Retina (tissue), 1 donor: ENCODE measurements around the gene SLC44A3.
"Not testable (repeated sequence)": the region's sequence is repeated elsewhere in the genome, so short reads cannot be mapped to it uniquely, and the experiment has no call there.

Source experiments
- DNase-seq: peaks from one replicate; pipeline ENCODE4 v3.0.0-alpha.2; 2016

Gene SLC44A3

DNA sequence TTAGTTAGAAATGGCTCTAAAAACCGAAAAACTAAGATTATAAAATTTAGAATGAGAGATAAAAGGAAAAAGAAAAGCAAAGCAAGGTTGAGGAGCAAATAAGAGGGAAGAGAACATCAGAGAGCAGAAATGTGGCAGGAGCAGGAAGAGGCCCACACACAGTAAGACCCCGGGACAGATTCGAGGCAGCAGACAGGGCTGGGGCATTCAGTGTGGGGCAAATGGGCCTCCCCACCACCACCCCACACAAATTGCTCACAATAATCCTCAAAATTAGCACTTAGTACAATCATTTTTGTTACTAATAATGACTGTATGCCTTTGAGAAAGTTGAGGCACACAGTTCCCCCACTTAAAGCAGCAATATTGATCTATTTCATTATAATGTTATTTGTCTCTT, 17.1 kb upstream of the SLC44A3 start:
- DNase-seq = no peak

DNA sequence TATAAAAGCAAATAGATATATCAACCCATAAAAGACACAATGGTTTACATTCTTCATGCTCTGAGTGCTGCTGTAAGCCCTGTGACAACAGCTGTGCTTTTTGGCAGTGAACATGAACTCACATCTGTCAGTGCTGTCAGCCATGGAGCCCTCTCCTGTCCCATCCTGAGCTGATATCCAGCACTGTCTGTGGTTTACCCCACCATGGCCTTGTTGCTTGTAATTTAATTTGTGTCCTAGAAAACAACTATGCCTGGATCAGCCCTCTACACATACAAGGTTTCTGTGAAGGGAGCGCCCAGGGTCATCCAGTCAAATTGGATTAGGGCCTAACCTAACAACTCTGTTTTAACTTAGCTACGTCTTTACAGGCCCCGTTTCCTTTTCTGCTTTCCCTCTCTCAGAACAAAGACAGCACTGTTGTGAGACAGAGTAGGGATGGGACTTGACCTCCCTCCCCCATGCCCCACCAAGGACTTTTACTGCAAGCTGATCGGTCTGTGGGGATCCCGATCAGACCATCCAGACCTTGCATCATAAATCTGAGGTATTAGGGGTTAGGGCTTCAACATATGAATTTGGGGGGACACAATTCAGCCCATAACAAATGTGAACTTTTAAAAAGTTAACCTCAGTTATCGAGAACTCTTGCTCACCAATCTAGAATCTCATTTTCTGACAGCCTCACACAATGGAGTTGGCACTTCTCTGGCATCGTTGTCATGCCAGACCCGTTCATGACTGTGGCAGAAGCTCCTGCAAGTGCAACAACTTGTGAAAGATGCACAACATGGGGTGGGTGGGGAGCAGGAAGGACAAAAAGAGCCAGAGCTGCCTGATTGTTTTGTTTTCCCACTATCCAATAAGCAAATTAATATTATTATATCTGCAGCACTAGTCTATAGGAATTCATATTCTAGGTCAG, 16.4 kb upstream of the SLC44A3 start:
- peak; percentile 38 for DNase-seq

DNA sequence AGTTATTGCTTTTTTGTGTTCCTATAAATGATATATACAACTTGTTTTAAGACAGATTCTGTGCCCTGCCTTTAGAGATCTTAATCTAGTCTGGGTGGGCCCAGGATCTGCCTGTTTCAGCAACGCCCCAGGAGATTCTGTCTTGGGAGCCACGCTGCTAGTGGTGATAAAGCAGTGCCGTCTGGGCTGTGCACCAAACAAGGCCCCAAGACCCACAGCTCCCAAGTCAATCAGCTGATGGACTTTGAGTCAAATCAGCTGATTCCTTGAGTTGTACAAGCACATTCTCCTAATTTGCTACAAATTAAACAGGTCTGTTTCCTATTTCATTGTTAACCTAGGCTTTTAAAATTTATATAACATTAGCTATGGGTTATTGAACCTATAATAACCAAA, 15.7 kb upstream of the SLC44A3 start:
- no peak for DNase-seq

DNA sequence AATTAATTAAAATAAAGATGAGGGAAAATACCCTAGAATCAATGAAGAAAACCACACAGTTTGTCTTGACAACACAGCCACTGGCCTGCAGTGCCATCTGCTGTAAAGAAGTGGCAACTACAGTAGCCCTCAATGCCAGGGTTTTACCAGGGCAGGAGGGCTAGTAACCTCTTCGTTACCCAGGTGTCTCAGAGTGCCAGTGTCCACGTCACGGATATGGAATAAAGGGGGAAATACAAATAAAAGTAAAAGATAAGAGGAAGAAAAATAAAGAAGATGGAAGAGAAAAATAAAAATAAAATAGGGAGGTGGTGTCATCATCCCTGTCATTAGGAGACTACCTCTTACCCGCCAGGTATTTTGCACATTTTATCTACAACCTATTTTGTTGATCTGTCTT, 14.2 kb upstream of the SLC44A3 start:
- peak; percentile 60 for DNase-seq

DNA sequence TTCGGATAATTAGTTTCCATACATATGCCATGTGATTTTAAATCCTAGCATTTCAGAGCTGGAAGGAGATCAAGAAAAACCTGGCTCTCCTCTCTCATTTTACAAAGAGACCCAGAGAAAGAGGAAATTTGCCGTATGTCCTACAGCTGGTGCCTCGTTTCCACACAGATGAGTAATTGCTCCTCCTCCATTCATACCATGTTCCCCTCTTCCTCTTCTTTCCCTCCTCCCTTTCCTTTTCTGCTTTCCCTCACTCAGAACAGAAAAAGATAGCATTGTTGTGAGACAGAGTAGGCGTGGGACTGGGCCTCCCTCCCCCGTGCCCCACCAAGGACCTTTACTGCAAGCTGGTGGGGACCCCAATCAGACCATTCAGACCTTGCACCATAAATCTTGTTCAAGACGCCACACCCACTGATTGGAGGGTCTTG, 13.7 kb upstream of the SLC44A3 start:
- no peak for DNase-seq

DNA sequence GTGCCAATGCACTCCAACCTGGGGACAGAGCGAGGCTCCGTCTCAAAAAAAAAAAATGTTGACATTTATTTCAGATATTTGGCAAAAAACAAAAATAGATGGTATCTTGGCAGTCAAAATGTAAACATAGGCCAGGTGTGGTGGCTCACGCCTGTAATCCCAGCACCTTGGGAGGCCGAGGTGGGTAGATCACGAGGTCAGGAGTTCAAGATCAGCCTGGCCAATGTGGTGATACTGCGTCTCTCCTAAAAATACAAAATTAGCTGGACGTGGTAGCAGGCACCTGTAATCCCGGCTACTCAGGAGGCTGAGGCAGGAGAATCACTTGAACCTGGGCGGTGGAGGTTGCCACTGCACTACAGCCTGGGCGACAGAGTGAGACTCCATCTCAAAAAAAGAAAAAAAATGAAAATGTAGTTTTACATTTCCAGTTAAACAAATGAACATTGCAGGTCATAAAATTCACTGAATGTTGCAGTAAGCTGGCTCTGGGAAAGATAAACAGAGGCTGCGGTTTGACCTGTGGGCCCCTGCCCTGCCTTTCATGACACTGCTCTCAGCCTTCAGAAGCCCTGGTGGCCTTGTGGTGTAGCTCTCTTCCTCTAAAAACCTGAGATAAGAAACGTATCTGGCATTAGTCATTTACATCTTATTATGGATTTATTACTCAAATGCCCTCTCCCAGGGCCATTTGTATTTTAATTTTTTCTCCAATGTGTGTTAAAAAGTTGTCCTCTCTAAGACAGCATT, 12.2 kb upstream of the SLC44A3 start:
- DNase-seq = no peak

DNA sequence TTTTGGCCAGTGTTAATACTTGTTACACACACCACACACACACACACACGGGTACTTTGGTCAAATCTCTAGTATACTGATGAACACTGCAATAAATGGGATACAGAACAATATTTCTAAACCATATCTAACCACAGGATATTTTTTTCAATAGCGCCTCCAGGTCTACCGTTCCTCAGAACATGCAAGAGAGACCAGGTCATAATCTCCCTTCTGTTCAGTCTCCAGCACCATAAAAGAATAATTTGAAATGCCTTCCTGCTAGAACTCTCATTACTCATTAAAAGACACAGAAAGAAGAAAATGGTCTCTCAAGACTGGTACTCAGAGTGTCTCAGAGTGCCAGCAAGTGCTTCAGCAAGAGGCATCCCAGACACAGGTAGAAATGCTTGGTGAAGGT, 11.5 kb upstream of the SLC44A3 start:
- no peak for DNase-seq

DNA sequence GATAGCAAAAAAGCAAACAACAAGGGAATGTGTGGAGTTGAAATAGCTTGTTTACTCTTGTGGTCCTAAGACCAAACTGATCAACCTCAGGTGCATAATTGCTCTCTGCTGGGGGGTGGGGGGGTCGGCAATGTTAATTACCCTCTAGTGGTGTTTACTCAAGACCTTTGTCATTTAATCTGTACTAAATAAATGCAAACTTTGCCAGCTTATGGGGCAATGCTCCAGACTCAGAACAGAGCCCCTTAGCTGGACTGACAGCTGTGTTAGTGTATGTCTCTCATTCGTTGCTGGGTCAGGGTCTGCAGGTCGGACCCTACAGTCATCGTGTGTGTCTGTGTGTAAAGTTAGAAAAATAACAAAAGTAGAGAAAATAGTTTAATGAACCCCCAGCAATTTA, 7.2 kb upstream of the SLC44A3 start:
- no peak for DNase-seq

DNA sequence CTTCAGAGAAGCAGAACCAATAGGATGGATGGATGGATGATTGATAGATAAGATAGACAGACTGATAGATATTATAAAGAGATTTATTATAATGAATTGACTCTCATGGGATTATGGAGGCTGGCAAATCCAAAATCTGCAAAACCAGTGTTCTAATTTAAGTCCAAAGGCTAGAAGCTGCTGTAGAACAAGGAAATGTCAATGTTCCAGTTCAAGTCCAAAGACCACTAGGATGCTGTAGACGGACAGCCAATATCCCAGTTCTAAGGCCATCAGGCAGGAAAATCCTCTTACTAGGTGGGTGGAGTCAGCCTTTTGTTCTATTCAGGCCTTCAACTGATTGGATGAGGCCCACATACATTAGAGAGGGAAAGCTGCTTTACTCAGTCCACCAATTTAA, 4.1 kb upstream of the SLC44A3 start:
- DNase-seq = no peak

DNA sequence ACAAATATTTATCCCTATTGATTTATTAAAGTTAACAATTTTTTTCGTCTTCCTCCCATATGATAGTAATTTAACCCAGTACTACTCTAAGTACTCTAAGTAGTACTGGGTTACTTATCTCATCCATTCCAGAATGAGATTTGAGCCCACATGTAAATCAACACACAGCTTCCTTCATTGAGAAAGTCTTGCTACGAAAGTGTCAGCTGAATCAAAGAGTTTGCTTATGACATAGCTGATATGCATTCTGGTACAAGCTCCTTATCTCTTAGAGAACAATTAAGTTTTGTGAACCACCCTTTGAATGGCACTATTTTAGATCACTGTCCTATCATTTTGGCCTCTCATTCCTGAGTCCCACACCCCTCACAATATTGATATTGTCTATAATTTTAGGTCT, 2.4 kb upstream of the SLC44A3 start:
- no peak for DNase-seq

DNA sequence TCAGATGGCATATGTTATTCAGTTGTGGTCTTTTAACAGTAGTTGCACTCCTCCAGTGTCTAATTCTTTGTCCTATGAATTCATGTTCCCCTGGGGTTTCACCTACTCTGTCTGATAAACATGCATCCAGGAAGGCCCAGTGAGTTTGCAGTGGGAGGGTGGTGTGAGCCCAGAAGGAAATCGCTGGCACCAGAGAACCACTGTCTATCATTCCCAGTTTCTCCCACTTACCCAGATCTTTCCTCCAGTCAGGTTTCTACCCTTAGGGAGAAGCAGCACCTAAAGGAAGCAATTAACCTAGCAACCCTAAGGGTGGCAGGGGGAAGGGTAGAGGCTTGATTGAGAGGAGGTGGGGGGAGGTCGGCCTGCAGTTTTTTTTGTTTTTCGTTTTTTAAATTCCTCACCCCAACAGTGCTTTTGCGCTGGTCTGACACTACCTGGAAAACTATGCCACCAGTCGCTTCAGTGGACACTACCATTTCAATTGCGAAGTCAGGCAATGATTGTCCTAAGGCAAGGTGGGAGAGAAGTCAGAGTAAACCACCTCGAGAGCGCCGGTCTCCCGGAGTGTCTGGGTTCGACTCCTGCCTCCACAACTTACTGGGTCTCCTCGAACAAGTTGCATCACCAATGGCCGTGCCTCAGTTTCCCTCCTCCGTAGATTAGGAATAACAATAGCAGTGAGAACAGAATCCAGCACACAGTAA, 766 bp upstream of the SLC44A3 start:
- no peak for DNase-seq

DNA sequence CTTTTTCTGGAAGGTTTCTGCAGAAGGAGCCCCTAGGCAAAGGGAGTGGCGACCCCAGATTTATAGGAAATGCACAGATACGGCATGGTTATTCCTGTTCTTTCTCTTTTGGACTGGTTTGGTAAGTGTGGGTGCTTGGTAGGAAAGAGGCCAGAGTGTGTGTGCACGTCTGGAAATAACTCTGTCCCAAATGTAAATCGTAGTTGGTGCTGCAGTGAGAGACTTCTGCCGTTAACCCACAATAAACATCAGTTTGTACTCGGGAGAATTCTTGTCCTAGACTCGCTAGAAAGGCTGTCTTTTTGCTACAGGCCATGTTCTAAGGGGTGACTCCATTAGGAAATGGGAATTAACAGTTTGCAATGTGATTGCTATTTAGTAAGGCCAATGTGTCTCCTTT, 779 bp downstream of the SLC44A3 start:
- DNase-seq = peak; percentile 31

DNA sequence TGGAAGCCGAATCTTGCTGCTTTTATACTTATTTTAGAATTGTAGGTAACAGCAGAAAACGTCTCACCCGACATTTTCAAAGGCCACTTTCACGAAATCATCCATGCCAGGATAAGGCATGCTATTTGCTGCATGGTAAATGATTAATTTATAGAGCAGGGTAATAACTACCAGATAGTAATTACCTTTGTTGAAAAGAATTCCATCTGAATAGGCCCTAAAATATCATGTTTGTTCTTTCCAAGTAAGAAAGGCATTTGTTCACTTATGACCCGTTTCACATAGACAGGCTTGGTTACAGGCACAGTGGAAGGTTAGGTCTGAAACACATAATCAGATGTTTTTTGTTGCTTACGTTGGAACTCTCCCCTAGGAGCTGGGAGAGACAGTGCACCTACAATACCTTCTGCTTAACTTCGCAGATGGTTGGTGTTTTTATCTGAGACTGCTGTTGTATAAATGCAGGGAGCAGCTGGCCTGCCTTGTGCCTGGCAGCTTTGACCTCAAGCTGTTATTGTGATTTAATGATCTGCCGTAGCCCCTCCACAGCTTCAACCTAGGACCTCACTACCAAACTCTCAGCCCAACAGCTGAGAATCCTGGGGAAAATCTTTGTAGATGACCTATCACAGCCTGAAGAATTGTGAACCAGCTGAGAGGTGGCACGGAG, 1.6 kb downstream of the SLC44A3 start:
- DNase-seq = peak; percentile 64

DNA sequence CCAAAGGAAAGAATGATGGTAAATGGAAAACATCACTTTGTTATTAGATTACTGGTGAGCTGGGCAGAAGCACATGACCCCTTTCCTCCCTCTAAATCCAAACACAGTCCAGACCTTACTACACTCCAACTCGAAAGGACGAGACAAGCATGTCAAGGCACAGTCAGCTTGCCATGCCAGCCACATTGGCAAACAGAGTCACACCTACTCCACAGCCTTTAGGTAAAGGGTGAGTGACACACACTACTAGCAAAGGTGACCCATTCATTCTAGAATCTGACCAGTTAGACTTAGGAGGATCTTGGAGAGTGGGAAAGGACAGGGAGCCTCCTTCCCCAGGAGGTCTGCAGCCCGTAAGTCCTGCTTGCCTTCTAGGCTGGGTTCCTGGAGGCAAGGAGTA, 3.0 kb downstream of the SLC44A3 start:
- DNase-seq = no peak

DNA sequence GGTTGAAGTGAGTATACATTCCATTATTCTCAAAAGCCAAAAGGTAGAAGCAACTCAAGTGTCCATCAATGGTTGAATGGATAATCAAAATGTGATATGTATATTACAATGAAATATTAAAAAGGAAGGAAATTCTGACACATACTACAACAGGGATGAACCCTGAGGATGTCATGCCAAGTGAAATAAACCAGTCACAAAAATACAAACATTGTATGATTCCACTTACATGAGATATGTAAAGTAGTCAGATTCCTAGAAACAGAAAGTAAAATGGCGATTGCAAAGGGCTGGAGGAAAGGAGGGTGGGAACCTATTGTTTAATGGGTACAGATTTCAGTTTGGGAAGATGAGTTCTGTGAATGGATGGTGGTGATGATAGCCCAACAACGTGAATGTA, 5.8 kb downstream of the SLC44A3 start:
- no peak for DNase-seq

DNA sequence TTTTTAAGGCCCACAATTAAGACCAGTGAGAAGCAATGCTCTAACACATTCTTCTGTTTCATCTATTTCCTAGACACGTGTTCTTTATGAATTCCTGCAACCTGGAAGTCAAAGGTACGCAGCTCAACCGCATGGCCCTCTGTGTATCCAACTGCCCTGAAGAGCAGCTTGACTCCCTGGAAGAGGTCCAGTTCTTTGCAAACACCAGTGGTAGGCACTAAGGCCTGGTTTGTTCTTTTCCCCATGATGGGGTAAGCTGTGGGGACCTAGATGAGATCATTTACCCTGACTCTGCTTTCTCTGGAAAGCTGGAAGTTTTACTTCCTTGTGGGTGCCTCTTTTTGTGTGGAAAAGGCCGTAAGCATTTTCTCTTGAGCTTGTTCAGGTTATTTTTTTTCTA, 7.3 kb downstream of the SLC44A3 start:
- no peak for DNase-seq

DNA sequence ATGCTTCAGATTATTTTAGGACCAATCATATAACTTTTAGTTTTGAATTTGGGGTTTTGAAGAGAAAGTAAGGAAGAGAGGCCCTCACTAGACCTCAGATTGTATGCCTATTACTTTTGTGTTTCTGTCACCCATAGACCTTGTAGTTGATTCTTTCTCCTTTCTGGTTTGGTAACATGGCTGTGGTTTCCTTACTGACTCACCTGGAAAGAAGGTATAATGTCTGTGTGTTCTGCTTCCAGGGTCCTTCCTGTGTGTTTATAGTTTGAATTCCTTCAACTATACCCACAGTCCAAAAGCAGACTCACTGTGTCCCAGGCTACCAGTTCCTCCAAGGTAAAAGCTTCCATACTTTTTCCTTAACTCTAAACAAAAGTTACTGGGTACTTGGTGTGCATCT, 8.1 kb downstream of the SLC44A3 start:
- no peak for DNase-seq

DNA sequence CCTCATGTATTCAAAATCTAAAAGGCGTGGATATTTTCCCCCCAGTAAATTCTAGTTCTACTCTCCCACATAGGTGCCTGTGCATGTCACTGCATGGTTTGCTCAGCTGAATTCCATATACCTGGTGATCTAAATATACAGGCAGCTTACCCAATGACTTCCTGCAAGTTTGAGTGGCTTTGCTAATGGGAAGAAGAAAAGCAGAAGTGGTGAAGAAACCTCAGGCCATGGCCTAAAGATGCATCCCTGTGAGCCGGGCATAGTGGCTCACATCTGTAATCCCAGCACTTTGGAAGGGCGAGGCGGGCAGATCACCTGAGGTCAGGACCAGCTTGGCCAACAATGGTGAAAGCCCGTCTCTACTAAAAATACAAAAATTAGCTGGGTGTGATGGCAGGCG, 11.5 kb downstream of the SLC44A3 start:
- DNase-seq = no peak

DNA sequence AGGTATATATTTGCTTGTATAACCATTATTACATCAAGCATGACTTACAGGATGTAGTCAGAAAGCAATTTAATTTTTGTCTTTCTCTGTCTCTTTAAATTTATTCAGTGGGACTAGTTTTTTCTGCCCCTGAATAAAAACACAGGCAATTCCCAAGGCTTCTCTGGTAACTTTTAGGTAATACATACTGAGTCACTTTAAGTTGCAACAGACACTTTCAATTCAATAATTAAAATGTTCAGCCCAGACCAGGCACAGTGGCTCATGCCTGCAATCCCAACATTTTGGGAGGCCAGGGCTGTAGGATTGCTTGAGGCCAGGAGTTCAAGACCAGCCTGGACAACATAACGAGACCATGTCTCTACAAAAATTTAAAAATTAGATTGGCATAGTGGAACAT, 12.3 kb downstream of the SLC44A3 start:
- no peak for DNase-seq

DNA sequence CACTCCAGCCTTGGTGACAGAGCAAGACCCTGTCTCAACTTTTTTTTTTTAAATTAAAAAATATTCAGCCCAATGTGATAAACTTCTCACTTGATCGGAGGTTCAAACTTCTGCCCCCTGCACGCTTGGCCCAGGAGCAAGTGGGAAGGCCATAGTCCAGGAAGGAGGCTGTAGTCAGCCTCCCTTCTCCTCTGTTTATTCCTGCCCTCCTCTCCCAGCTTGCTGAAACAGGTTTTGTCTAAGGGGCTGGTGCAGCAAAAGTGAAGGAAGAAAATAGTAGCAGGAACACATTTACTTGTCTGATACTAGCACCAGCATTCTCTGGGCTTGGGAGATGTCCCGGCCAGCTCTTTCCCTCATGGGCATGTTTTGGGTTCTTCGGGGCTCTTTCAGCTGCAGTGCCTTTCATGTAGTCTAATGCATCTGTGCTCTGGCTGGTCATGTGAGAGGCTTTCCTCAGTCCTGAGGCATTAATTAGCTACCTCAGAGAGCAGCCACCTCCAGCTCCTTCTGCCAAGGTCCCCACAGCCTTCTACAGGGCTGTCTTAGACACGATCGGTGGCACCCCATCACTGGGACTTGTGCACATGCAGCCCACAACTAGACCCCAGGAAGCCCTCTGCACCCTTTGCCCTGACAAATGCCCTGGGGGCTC, 12.9 kb downstream of the SLC44A3 start:
- no peak for DNase-seq

DNA sequence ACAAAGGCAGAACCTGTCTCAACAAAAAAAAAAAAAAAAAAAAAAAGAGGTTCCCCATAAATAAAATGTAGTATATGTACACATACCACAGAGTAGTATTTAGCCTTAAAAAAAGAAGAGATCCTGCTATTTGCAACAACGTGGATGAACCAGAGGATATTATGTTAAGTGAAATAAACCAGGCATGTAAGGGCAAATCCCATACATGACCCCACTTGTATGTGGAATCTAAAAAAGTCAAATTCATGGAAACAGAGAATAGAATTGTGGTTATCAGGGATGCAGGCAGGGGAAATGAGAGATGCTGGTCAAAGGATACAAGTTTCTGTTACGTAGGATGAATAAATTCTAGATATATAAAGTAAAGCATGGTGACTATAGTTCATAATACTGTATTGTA, 16.7 kb downstream of the SLC44A3 start:
- no peak for DNase-seq

DNA sequence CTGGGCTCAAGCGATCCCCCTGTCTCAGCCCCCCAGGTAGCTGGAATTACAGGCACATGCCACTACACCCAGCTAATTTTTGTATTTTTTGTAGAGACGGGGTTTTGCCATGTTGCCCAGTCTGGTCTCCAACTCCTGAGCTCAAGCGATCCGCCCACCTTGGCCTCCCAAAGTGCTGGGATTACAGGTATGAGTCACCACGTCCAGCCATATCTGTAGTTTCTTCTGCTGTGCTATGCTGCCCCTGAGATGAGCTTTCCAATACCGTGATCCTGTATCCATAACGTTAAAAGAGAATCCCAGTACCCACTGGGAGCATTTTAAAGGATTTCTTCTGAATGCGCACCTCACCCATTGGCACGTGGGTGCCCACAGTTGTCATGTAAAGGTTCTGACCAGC, 20.2 kb downstream of the SLC44A3 start:
- not testable (repeated sequence) for DNase-seq

DNA sequence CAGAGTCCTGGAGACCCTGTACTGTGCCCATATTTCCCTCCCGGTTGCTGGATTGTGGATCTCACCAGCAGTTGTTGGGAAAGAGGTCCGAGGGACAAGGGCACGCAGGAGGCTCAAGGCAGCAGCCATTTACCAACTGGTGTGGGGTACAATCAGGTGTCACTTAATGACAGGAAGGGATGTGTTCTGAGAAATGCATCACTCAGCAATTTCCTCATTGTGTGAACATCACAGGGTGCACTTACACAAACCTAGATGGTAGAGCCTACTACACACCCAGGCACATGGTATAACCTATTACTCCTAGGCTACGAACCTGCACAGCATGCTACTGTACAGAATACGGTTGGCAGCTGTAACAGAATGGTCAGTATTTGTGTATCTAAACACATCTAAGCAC, 20.7 kb downstream of the SLC44A3 start:
- no peak for DNase-seq
